Fibroblast of villous mesenchyme (primary cell): ENCODE measurements around the gene CLEC6A. TPM values are rescaled to one million over a fixed set of nuclear protein-coding genes. Genes with fewer than 3 reads are reported as not detected.

Experiments used
- DNase-seq: peaks from one replicate; pipeline ENCODE4 v3.0.0-alpha.2; 2010; ENCODE audit warnings: low read depth
- H3K4me3 ChIP-seq: 2 replicates; pipeline ENCODE4 v1.5.1; 2011; ENCODE audit warnings: low read depth, mild to moderate bottlenecking, low read length
- total RNA-seq: library from RNA; depleted of rRNA; stranded (reverse); fragments of >200 nt; gene quantifications from 2 replicates; pipeline ENCODE4 v1.2.3, GENCODE V29; 2012
- TF ChIP-seq, protein P1 (sequence below): IDR thresholded peaks from 2 replicates; pipeline ENCODE4 v1.5.1; 2012; ENCODE audit warnings: low read depth, mild to moderate bottlenecking, low read length; ENCODE audit not compliant: insufficient read depth

CLEC6A gene
- total RNA-seq, 1 donor = not detected

DNA sequence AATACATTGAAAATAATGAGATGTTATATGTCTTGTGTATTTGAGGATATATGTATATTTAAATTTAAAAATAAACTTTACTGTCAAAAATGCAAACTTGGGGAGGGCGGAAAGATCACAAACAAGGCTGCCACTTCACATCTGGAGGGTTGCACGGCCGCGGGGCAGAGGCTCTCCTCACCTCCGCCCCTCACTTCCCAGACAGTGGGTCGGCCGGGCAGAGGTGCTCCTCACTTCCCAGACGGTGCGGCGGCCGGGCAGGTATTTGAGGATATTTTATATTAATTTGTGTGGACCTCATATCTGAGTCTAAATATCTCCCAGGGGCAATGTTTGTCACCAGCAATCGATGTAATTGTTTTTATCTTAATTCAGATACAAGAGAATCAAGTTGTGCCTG lies 3.7 kb upstream of the CLEC6A start:
- TF ChIP-seq, protein P1, sequence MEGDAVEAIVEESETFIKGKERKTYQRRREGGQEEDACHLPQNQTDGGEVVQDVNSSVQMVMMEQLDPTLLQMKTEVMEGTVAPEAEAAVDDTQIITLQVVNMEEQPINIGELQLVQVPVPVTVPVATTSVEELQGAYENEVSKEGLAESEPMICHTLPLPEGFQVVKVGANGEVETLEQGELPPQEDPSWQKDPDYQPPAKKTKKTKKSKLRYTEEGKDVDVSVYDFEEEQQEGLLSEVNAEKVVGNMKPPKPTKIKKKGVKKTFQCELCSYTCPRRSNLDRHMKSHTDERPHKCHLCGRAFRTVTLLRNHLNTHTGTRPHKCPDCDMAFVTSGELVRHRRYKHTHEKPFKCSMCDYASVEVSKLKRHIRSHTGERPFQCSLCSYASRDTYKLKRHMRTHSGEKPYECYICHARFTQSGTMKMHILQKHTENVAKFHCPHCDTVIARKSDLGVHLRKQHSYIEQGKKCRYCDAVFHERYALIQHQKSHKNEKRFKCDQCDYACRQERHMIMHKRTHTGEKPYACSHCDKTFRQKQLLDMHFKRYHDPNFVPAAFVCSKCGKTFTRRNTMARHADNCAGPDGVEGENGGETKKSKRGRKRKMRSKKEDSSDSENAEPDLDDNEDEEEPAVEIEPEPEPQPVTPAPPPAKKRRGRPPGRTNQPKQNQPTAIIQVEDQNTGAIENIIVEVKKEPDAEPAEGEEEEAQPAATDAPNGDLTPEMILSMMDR = no peak
- no peak for DNase-seq
- H3K4me3 ChIP-seq = no peak overlapping the region

DNA sequence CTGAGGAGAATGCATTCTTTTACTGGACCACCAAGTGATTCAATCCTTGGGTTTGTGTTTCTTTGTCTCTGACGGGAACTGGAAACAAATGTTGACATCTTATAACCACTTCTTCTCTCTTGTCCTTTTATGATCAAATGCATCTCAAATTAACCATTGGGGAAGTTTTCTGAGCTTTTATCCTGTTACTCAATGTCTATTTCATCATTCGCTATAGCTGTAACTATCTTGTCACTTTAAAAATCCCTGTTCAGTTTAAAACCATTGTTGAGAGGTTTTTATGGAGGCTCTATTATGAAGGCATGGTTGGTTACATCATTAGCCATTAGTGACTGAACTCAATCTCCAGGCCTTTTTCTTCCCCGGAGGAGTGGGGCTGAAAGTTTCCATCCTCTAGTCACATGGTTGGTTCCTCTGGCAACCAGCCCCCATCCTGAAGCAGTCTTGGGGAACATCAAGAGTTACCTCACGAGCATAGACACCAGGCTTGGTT lies 2.7 kb upstream of the CLEC6A start:
- TF ChIP-seq, protein P1 = no peak
- H3K4me3 ChIP-seq = no peak overlapping the region
- no peak for DNase-seq

DNA sequence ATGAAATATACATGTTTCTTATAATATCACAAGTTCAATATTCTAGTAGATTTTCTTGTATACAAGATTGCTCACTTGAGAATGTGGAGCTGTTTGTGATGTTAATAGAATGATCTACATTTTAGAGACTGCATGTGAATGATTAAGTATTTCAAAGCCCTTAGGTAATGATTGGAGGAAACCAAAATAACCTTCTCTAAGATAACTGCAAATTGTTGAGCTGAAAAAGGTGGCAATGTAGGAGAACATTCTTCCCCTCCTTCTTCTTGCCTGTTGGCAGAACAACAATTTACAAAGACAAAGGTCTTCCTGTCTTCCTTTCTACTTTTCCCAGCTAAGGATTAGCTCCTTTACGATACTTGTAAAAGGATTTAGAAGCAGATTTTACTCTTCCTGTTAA lies 2.0 kb upstream of the CLEC6A start:
- H3K4me3 ChIP-seq = no peak overlapping the region
- DNase-seq = no peak
- TF ChIP-seq, protein P1 = no peak

DNA sequence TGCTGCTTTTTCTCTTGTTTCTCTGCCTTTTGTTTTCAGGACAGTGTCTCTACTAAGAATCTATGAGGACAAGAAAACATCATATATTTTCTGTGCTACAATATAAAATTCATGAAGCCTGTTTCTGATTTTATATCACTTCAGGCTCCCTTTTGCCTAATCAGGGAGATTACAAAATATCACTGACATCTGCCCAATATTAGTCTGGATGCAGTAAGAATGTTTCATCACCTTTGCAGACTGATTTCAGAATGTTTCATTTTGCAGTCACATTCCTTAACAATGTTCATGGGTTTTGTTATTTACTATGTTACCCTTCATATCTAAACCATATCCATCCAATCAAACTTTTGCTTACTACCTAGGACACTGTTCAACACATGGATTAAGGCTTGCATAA lies 491 bp upstream of the CLEC6A start:
- no peak overlapping the region for H3K4me3 ChIP-seq
- TF ChIP-seq, protein P1 = no peak
- no peak for DNase-seq

DNA sequence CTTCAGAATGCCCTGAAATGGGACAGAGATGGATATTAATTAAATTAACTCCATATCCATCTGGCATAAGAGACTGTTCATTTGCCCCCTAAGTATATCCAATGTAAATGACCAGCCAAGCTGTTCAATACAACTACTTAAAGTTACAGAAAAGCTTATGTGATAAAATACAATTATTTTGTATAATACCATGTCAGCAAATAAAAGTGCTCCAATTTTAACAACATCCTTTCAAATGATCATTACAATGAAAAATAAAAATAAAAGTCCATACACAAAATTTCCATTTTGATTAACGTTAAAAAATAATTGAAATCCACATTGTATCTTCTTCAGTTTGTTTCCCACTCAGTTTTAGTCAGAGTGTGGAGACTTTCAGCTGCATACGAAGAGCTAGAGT lies 5.7 kb downstream of the CLEC6A start:
- DNase-seq = no peak
- TF ChIP-seq, protein P1 = no peak

DNA sequence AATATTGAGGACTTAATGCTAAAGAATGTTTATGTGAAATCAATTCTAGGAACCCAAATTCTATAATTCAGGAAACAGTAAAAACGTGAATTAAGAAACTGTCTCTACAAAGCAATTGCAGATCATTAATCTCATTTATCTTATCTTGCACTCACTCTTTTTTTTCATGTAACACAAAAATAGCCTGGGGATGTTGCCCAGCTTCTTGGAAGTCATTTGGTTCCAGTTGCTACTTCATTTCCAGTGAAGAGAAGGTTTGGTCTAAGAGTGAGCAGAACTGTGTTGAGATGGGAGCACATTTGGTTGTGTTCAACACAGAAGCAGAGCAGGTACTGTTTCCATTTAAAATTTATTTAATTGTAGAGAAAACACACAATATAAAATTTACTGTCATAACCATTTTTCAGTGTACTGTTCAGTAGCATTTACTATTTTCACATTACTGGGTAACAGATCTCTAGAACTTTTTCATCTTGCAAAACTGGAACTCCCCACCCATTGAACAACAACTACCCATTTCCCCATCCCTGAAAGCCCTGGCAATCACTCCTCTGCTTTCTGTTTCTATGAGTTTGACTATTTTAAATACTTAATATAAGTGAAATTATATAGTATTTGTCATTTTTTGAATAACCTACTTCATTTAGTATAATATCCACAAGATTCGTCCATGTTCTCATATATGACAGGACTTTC lies 9.7 kb downstream of the CLEC6A start:
- DNase-seq = no peak
- H3K4me3 ChIP-seq = no peak overlapping the region
- TF ChIP-seq, protein P1 = no peak

More for the DNA sequence above, 5.7 kb downstream of the CLEC6A start:
- no peak overlapping the region for H3K4me3 ChIP-seq

DNA sequence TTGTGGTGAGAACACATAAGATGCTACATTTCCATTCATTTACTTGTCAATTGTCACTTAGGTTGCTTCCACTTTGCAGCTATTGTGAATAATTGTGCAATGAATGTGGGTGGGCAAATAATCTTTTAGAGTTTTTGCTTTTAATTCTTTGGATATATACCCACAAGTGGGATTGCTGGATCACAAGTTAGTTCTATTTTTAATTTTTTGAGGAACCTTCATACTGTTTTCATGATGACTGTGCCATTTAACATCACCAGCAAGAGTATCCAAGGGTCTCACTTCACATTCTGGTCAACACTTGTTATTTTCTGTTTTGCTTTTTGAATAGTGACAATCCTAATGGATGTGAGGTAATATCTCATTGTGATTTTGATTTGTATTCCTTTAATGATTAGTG lies 10.5 kb downstream of the CLEC6A start:
- TF ChIP-seq, protein P1 = no peak
- no peak for DNase-seq
- no peak overlapping the region for H3K4me3 ChIP-seq
